GM11168 (cell line): ENCODE results near the gene PDLIM4.

Experiments
- in situ Hi-C: fragments of 300-500 bp; cut with MboI; formaldehyde crosslinking; loops from one replicate; pipeline ENCODE4 v1.12.0; 2022; ENCODE audit warnings: low sequenced_read_pairs; ENCODE audit not compliant: unreplicated experiment

The PDLIM4 gene

GRCh38 chr5:132250547-132250946, 6.9 kb upstream of the PDLIM4 start:
- in situ Hi-C loops = loop anchor here (25.0 kb wide), 1 partner anchor 262 kb away; no protein-coding TSS in a partner anchor

- in situ Hi-C loops = loop anchor here (25.0 kb wide), 1 partner anchor 261 kb away; no protein-coding TSS in a partner anchor
Measured at GRCh38 chr5:132251220-132251725, 6.2 kb upstream of the PDLIM4 start.

- in situ Hi-C loops = loop anchor here (25.0 kb wide), 1 partner anchor 259 kb away; no protein-coding TSS in a partner anchor
Measured at GRCh38 chr5:132253008-132253441, 4.5 kb upstream of the PDLIM4 start.

GRCh38 chr5:132253452-132254320, 3.8 kb upstream of the PDLIM4 start:
- in situ Hi-C loops = loop anchor here (25.0 kb wide), 1 partner anchor 259 kb away; no protein-coding TSS in a partner anchor

GRCh38 chr5:132254321-132254977, 3.0 kb upstream of the PDLIM4 start:
- in situ Hi-C loops = loop anchor here (25.0 kb wide), 1 partner anchor 258 kb away; no protein-coding TSS in a partner anchor

GRCh38 chr5:132256086-132256782, 1.3 kb upstream of the PDLIM4 start:
- in situ Hi-C loops = loop anchor here (25.0 kb wide), 1 partner anchor 256 kb away; no protein-coding TSS in a partner anchor

- in situ Hi-C loops = loop anchor here (25.0 kb wide), 1 partner anchor 256 kb away; no protein-coding TSS in a partner anchor
Measured at GRCh38 chr5:132256783-132257130, 739 bp upstream of the PDLIM4 start.

- in situ Hi-C loops = loop anchor here (25.0 kb wide), 1 partner anchor 254 kb away; no protein-coding TSS in a partner anchor
Measured at GRCh38 chr5:132258102-132259068, 889 bp downstream of the PDLIM4 start.

- in situ Hi-C loops = loop anchor here (25.0 kb wide), 1 partner anchor 253 kb away; no protein-coding TSS in a partner anchor
Measured at GRCh38 chr5:132259069-132259851, 1.8 kb downstream of the PDLIM4 start.

GRCh38 chr5:132260051-132260450, 2.6 kb downstream of the PDLIM4 start:
- in situ Hi-C loops = loop anchor here (25.0 kb wide), 1 partner anchor 252 kb away; no protein-coding TSS in a partner anchor

GRCh38 chr5:132260714-132261551, 3.4 kb downstream of the PDLIM4 start:
- in situ Hi-C loops = loop anchor here (25.0 kb wide), 1 partner anchor 251 kb away; no protein-coding TSS in a partner anchor

GRCh38 chr5:132261881-132262845, 4.7 kb downstream of the PDLIM4 start:
- in situ Hi-C loops = loop anchor here (25.0 kb wide), 1 partner anchor 250 kb away; no protein-coding TSS in a partner anchor

- in situ Hi-C loops = loop anchor here (25.0 kb wide), 1 partner anchor 249 kb away; no protein-coding TSS in a partner anchor
Measured at GRCh38 chr5:132262882-132263547, 5.5 kb downstream of the PDLIM4 start.

GRCh38 chr5:132263548-132264261, 6.2 kb downstream of the PDLIM4 start:
- in situ Hi-C loops = loop anchor here (25.0 kb wide), 1 partner anchor 249 kb away; no protein-coding TSS in a partner anchor
